AG04450 (cell line): ENCODE results near the gene CYB5R3. TPM values are rescaled to one million over a fixed set of nuclear protein-coding genes. Genes with fewer than 3 reads are reported as not detected.
"Not testable (repeated sequence)": the region's sequence is repeated elsewhere in the genome, so short reads cannot be mapped to it uniquely, and the experiment has no call there.

Source experiments
- CTCF ChIA-PET: fragments of 300-600, 350-600 bp; formaldehyde crosslinking; extraction: SDS; loops from one replicate; lab custom pipeline; 2022; ENCODE audit warnings: antibody characterized with exemption, inconsistent platforms; lab: Charles Lee
- POLR2A ChIA-PET: fragments of 350-600 bp; formaldehyde crosslinking; extraction: SDS; loops from one replicate; lab custom pipeline; 2021; ENCODE audit warnings: antibody characterized with exemption, inconsistent platforms; lab: Yijun Ruan, JAX
- DNase-seq: peaks from one replicate; pipeline ENCODE4 v3.0.0-alpha.2; 2011; ENCODE audit warnings: low read depth, low spot score
- H3K27ac ChIP-seq: one replicate; pipeline ENCODE4 v1.5.1; 2012; ENCODE audit warnings: low read depth, low read length, control low read depth
- H3K27me3 ChIP-seq: one replicate; pipeline ENCODE4 v1.6.0; 2012; ENCODE audit warnings: low read length; ENCODE audit not compliant: control insufficient read depth, insufficient read depth
- H3K4me3 ChIP-seq: 2 replicates; pipeline ENCODE4 v1.5.1; 2011; ENCODE audit warnings: mild to moderate bottlenecking, low read depth, low read length, control low read depth
- H3K9me3 ChIP-seq: 2 replicates; pipeline ENCODE4 v1.5.1; 2012; ENCODE audit warnings: low read length; ENCODE audit not compliant: control insufficient read depth, insufficient read depth
- polyA plus RNA-seq: library from polyadenylated mRNA; depleted of rRNA; stranded (reverse); fragments of >200 nt; gene quantifications from 2 replicates; pipeline ENCODE4 v1.2.3, GENCODE V29; 2011
- TF ChIP-seq, protein P1 (sequence below): IDR thresholded peaks from 2 replicates; pipeline ENCODE4 v1.5.1; 2011; ENCODE audit warnings: low read depth, low read length, control low read depth, inconsistent platforms

Gene CYB5R3
- polyA plus RNA-seq, 1 experiment, result 110 TPM

DNA sequence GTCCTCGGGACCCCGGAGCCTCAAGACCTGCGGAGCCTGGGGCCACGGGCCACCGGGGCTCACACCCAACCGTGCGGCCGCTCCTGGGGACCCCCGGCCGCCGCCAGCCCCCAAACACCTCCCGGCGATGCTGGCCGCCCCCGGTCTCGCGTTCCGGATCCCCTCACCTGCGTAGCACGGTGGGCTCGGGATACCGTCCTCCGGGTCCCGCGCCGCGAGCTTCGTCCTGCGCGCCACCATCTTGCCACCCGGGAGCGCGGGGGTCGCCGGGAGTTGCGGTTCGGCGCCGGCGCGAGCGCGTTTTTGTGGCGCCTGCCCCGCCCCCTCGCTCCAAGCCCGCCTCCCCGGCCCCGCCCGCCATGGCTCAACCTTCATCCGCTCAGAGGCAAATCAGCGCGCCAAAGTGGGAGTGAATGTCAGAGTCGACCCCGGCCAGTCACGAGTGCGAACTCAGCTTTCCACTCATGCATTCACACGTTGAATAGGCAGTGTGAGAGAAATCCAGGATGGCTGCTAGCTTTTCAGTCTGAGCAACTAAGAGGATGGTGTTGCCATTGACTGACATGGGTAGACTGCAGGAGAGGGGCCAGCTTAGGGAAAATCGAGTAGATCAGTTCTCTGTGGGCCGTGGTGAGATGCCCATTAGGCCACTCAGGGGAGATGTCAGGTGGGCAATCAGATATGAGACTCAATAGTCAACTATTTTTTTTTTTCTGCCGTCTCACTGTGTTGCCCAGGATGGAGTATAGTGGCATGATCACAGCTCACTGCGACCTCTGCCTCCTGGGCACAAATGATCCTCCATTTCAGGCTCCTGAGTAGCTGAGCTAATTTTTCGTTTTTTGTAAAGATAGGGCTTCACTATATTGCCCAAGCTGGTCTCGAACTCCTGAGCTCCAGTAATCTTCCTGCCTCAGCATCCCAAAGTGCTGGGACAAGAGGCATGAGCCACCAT is 67.2 kb downstream of the CYB5R3 start:
- TF ChIP-seq, protein P1, sequence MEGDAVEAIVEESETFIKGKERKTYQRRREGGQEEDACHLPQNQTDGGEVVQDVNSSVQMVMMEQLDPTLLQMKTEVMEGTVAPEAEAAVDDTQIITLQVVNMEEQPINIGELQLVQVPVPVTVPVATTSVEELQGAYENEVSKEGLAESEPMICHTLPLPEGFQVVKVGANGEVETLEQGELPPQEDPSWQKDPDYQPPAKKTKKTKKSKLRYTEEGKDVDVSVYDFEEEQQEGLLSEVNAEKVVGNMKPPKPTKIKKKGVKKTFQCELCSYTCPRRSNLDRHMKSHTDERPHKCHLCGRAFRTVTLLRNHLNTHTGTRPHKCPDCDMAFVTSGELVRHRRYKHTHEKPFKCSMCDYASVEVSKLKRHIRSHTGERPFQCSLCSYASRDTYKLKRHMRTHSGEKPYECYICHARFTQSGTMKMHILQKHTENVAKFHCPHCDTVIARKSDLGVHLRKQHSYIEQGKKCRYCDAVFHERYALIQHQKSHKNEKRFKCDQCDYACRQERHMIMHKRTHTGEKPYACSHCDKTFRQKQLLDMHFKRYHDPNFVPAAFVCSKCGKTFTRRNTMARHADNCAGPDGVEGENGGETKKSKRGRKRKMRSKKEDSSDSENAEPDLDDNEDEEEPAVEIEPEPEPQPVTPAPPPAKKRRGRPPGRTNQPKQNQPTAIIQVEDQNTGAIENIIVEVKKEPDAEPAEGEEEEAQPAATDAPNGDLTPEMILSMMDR, result no peak
- Histone ChIP-seq H3K27ac (no peak overlapping the region), H3K27me3 (no peaks in the 10 kb centered on the region), H3K9me3 (no peaks in the 10 kb centered on the region), H3K4me3 (peak overlapping the region; percentile 72)
- ChIA-PET CTCF (no interaction called here), POLR2A (interaction anchor here (0.6 to 1.5 kb wide), 3 partner anchors 10 to 32 kb away, joined by 3 to 18 read pairs (median 3); partner anchors contain the start of gene POLDIP3)
- DNase-seq, result no peak

DNA sequence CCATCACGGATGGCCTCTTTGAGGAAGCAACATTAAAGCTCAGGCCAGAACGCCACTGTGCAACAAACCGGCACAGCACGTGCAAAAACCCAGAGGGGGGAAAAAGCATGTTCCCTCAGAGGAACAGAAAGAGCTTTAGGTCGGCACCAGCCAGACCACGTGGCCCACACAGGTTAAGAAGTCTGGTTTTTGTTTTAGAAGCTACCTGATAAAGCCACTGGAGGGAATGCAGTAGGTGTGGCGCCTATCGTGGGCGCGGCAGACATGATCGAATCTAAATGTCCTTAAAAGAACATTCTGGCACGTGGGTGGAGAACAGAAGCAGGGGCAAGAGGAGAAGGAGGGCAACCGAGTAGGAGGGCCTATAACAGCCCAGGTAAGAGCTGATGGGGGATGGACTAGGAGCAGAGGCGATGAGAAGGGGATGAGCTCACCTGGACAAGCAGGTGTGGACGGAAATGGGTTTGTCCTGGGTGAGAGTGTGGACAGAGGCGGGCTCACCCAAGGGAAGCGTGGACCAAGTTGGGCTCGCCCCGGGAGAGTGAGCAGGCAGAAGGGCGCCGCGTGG is 67.9 kb downstream of the CYB5R3 start:
- H3K27me3 ChIP-seq, DNase-seq, CTCF ChIA-PET, H3K9me3 ChIP-seq, H3K27ac ChIP-seq: not testable (repeated sequence)
- POLR2A ChIA-PET, result interaction anchor here (1.5 kb wide), 1 partner anchor 33 kb away, joined by 18 read pairs; the partner anchor contains the start of gene POLDIP3
- peak overlapping the region; percentile 72 for H3K4me3 ChIP-seq

DNA sequence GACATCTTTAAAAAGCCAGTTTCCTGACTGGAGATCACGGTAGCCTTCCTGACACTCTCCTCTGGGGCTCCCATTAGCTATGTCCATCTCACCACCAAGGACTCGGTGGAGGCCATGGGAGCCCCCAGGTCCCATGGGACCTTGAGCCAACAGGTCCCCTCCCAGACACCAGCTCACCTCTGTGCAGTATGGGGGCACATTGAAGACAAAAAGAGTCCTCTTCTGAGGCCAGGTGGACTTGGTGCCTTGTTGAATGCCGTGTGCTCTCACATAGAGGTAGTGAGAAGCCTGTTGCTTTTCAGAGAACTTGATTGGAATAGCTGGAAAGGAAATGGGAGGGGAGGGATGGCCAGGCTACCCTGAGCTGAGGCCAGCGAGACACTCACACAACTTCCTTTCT is 69.2 kb downstream of the CYB5R3 start:
- POLR2A ChIA-PET, CTCF ChIA-PET, DNase-seq, H3K27me3 ChIP-seq, H3K4me3 ChIP-seq, H3K9me3 ChIP-seq, H3K27ac ChIP-seq: not testable (repeated sequence)

DNA sequence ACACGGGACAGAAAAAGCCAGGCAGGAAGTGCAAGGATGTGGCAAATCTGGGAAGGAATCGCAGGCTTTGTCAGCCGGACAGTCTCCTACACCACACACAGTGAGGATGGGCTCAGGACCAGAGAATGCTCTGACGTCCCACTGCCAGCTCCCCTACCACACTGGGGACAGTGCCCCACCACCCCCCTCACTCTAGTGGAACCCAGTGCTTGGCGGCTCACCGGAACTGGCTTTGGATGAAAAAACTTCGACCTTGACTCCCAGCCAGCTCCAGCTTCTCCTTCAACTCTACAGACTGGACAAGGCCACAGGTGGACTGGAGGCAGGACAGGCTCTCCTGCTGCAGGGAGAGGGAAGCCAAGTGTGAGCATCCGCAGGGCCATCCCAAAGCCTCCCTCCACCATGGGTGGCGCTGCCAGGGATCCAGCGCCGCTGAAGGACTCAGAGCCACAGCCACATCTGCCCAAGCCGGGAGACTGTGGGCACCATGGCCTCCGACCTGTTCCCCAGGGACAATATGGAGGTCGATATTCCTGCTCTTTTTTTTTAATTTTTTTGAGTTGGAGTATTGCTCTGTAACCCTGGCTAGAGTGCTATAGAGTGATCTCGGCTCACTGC is 71.5 kb downstream of the CYB5R3 start:
- no peaks in the 10 kb centered on the region for H3K9me3 ChIP-seq
- TF ChIP-seq, protein P1, result no peak
- no peak overlapping the region for H3K4me3 ChIP-seq
- ChIA-PET POLR2A (no interaction called here), CTCF (no interaction called here)
- no peak for DNase-seq
- H3K27ac ChIP-seq, result no peak overlapping the region
- H3K27me3 ChIP-seq, result no peaks in the 10 kb centered on the region

DNA sequence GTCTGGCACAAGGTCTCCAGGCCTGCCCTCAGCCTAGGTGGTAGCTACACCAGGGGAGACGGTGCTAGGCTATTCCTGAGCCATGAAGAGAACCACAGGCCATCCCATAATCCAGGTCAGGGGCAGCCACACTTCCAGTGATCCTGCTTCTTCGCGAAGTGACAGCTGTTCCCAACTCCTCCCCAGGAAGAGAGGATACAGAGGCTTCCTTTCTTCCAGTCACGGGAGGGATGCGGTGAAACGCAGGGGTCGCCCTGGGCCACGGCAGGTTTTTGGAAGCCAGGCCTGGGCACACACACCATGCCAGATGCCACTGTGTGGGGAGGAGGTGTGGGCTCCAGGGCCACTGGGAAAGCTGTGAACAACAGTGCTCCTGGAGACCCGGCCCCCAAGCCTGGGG is 72.1 kb downstream of the CYB5R3 start:
- CTCF ChIA-PET, result not testable (repeated sequence)

DNA sequence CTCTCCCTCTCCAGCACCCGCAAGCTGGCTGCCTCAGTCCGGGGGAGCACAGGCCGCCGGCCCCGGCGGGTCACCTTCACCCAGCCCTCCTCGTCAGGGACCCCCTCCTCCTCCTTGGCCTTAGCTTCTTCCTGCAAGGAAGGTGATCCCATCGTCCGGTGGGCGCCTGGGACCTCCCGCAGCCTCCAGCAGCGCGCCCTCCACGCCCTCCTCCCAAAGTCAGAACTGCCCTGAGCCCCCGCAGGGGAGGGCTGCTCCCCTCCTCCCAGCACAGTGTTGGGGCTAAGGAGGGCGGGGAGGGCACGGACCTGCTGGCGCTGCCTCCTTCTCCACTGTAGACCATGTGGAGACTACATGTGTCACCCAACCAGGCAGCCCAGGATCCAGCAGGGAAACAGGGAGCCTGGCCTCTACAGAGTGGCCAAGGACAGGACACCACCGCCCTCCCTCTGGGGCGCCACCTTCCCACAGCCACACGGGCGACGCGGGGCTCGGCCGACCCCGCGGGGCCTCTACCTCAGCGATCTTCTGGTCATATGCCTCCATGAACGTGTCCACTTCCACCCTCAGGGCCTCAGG is 73.1 kb downstream of the CYB5R3 start:
- H3K27ac ChIP-seq, H3K4me3 ChIP-seq, H3K9me3 ChIP-seq, CTCF ChIA-PET, H3K27me3 ChIP-seq, DNase-seq, POLR2A ChIA-PET: not testable (repeated sequence)

More for the DNA sequence above, 72.1 kb downstream of the CYB5R3 start:
- H3K4me3 ChIP-seq, POLR2A ChIA-PET, DNase-seq, H3K9me3 ChIP-seq, H3K27ac ChIP-seq, H3K27me3 ChIP-seq: not testable (repeated sequence)

DNA sequence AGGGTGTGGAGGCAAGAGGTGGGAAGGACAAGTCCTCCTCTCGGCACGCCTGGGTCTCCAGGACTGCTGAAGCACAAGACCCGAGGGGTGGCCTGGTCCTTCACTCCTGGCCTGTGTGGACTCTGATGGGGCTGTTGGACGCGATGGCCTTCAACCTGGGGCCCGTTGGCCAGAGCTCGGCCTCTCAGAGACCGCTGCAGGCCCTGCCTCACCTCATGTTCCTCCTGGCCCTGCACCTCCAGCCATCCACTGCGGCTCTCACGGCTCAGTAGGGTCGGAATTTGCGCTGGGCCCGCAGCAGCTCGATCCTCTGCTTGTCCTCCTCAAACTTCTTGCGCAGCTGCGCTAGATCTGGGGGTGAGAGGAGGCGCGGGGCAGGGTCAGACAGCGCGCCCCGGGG is 74.7 kb downstream of the CYB5R3 start:
- H3K4me3 ChIP-seq, POLR2A ChIA-PET, H3K9me3 ChIP-seq, H3K27me3 ChIP-seq, CTCF ChIA-PET, H3K27ac ChIP-seq, DNase-seq: not testable (repeated sequence)

DNA sequence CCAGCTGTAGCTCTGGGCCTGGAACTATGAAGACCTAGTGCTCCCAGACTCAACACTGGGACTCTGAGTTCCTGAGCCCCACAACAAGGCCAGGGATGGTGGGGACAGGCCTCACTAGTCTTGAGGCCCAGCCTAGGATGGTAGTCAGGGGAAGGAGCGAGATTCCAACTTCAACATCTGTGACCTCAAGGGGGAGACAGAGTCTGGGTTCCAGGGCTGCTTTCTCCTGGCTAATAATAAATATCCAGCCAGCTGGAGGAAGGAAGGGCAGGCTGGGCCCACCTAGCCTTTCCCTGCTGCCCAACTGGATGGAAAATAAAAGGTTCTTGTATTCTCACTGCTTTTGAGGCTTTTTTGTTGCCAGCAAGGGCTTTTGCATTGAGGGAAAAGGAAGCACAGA is 75.1 kb downstream of the CYB5R3 start:
- POLR2A ChIA-PET, H3K9me3 ChIP-seq, CTCF ChIA-PET, H3K27ac ChIP-seq, H3K4me3 ChIP-seq, DNase-seq, H3K27me3 ChIP-seq: not testable (repeated sequence)

DNA sequence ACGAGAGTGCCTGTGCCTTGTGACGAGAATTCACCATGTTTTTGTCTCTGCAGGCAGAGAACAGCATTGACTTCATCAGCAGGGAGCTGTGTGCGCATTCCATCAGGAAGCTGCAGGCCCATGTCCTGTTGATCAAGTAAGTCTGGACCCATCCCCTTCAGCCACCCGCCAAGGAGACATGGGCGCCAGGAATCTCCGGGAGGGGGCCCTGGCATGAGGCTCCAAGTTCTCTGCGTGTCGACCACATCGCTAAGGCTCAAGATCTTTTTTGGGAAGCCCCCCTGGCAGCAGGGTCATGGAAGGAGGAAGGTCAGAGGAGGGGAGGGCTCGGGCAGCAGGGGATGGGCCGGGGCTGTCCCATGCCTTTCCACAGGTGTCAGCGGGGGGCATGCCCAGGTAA is 78.1 kb downstream of the CYB5R3 start:
- DNase-seq, POLR2A ChIA-PET, H3K27ac ChIP-seq, H3K9me3 ChIP-seq, CTCF ChIA-PET, H3K4me3 ChIP-seq, H3K27me3 ChIP-seq: not testable (repeated sequence)
